Measurements from ENCODE around the gene ATP6V0C. TPM values are rescaled to one million over a fixed set of nuclear protein-coding genes. Genes with fewer than 3 reads are reported as not detected.

Gene ATP6V0C
- polyA plus RNA-seq, 1 experiment = 11.0 TPM

DNA sequence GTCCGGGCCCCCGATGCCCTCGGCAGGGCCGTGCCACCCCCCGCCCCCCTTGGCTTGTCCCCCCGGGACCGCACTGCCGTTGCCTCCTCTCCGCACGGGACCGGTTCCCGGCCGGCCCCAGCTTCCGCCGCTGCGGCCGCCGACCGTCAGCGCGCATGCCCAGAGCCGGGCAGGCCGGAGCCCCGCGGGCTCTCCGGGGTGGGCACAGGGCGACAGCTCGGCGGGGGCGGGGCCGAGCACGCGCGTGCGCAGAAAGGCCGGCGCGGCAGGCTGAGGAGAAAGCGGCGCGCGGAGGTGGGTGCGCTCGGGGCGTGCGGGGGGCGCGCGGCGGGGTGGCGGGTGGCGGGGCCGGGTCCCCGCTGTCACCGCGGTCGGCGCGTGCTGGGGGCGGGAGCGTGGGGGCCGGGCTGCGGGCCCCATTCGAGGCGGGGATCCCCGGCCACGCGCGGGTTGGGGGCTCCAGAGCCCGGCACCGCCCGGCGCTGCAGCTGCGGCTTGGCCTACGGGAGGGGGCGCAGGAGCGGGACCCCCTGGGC lies 38.8 kb upstream of the ATP6V0C start, which contains the start of gene TBC1D24:
TSS of gene TBC1D24 (plus strand) at position 251 of the 536 bp plus-strand sequence. CDS start 21,022 bp downstream, outside the sequence.
- TF ChIP-seq, protein P1, sequence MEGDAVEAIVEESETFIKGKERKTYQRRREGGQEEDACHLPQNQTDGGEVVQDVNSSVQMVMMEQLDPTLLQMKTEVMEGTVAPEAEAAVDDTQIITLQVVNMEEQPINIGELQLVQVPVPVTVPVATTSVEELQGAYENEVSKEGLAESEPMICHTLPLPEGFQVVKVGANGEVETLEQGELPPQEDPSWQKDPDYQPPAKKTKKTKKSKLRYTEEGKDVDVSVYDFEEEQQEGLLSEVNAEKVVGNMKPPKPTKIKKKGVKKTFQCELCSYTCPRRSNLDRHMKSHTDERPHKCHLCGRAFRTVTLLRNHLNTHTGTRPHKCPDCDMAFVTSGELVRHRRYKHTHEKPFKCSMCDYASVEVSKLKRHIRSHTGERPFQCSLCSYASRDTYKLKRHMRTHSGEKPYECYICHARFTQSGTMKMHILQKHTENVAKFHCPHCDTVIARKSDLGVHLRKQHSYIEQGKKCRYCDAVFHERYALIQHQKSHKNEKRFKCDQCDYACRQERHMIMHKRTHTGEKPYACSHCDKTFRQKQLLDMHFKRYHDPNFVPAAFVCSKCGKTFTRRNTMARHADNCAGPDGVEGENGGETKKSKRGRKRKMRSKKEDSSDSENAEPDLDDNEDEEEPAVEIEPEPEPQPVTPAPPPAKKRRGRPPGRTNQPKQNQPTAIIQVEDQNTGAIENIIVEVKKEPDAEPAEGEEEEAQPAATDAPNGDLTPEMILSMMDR (IDR thresholded peaks at IDR 0.05; ENCODE audit: low read depth, low read length) = no peak
- no peaks in the 10 kb centered on the region for H3K27me3 ChIP-seq (ENCODE audit: control insufficient read depth, insufficient read depth, low read length)
- ChIA-PET POLR2A (interaction anchor here (0.8 to 1.8 kb wide), 5 partner anchors 15 to 320 kb away, joined by 3 to 10 read pairs (median 4); partner anchors contain the start of genes TEDC2 and TRAF7), CTCF (interaction anchor here (0.6 to 1.0 kb wide), 3 partner anchors 8 to 220 kb away, joined by 3 read pairs; no protein-coding TSS in a partner anchor)
- H3K4me3 ChIP-seq (ENCODE audit: low read depth, low read length) = peak within 1 kb of the TSS; percentile 79
- H3K9me3 ChIP-seq (ENCODE audit: control insufficient read depth, insufficient read depth, low read length) = no peaks in the 10 kb centered on the region; the same call in 1 of the 2 replicates
- H3K27ac ChIP-seq (ENCODE audit: low read depth, low read length) = no peak within 1 kb of the TSS
- DNase-seq (ENCODE audit: low read depth, low spot score) = no peak

DNA sequence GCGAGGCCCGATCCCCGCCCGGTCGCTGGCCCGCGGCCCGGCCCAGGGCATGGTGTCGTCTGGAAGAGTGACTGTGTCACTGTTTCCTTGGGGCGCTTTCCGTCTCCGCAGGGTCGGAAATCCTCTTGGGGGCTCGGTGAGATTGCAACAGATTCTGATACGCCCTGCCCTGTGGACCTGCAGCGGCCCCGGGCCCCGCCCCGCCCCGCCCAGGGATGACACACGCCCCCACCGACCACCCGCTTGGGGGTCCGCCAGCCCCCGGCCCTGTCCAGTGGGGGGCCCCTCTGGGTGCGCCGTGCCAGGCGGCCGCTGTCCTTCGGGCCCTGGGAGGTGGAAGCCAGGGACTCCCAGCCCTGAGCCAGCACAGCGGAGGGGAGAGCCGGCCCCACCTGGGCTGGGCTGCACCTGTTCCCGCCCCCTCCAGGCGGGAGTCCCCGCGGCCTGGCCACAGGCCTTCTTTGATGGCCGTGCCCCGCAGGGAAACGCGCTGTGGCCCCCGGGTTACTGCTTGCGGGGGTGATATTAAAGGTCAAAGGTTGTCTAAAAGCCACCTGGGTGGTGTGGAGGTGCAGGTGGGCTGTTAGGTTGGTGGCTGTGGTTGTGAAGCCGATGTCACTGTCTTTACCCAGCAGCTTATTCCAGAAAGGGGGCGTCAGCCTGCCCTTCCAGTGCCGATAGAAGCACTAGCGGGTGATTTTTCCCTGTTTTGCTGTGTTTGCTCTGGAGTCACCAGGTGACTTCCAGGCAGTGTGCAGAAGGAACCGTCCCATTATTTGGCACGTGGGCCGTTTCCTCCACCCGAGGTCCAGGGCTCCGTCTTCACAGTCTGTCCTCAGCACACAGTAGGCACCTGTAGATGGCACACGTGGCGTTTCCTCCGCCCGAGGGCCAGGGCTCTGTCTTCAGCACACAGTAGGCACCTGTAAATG lies 38.1 kb upstream of the ATP6V0C start:
- H3K27ac ChIP-seq (ENCODE audit: low read depth, low read length) = no peak overlapping the region
- no peaks in the 10 kb centered on the region for H3K27me3 ChIP-seq (ENCODE audit: control insufficient read depth, insufficient read depth, low read length)
- H3K4me3 ChIP-seq (ENCODE audit: low read depth, low read length) = peak overlapping the region; percentile 79
- ChIA-PET CTCF (interaction anchor here (1.7 kb wide), 1 partner anchor 26 kb away, joined by 7 read pairs; no protein-coding TSS in a partner anchor), POLR2A (interaction anchor here (0.8 to 1.8 kb wide), 5 partner anchors 16 to 320 kb away, joined by 3 to 10 read pairs (median 4); partner anchors contain the start of genes TEDC2 and TRAF7)
- no peaks in the 10 kb centered on the region; the same call in 1 of the 2 replicates for H3K9me3 ChIP-seq (ENCODE audit: control insufficient read depth, insufficient read depth, low read length)
- no peak for DNase-seq (ENCODE audit: low read depth, low spot score)
- TF ChIP-seq, protein P1 (IDR thresholded peaks at IDR 0.05; ENCODE audit: low read depth, low read length) = no peak

DNA sequence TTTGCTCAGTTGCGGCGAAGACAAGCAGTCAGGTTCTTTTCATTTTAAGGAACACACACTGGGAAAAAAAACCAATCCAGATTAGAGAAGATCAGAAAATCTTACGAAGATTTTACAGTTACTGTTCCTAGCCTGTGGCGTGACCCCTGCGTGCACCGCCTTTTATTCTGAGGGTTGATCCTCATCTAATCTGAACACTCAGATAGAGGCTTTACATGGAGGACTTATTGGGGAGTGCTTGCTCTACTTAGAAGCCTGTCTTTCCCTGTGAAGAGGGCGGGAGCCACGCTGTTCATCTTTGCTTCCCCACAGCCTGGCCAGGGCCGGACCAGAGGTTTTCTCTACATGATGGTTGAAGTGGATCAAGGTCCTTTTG lies 37.4 kb upstream of the ATP6V0C start:
- Histone ChIP-seq H3K27ac (ENCODE audit: low read depth, low read length) (no peak overlapping the region), H3K9me3 (ENCODE audit: control insufficient read depth, insufficient read depth, low read length) (no peaks in the 10 kb centered on the region; the same call in 1 of the 2 replicates), H3K27me3 (ENCODE audit: control insufficient read depth, insufficient read depth, low read length) (no peaks in the 10 kb centered on the region), H3K4me3 (ENCODE audit: low read depth, low read length) (no peak overlapping the region; the same call in 1 of the 2 replicates)
- TF ChIP-seq, protein P1 (IDR thresholded peaks at IDR 0.05; ENCODE audit: low read depth, low read length) = no peak
- ChIA-PET CTCF (interaction anchor here (1.7 kb wide), 1 partner anchor 25 kb away, joined by 7 read pairs; no protein-coding TSS in a partner anchor), POLR2A (no interaction called here)
- no peak for DNase-seq (ENCODE audit: low read depth, low spot score)

DNA sequence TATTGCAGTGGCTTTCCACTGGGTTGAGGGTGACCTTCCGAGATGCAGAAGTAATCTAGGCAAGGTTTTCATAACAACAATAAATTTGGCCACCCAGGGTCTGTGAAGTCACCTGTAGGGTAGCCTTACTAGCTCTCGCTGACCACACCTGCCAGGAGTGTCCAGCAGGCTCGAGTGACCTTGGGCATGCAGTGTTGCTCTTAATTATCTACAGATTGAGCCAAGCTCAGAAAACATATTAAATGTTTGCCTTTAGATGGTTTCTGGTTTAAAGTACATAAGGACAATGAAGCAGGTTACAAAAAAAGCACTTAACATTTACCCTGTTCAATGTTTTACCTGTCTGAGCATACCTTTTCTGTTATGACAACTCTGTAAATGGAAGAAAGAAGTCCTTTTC lies 37.0 kb upstream of the ATP6V0C start:
- no peaks in the 10 kb centered on the region; the same call in 1 of the 2 replicates for H3K9me3 ChIP-seq (ENCODE audit: control insufficient read depth, insufficient read depth, low read length)
- no peak overlapping the region for H3K4me3 ChIP-seq (ENCODE audit: low read depth, low read length)
- TF ChIP-seq, protein P1 (IDR thresholded peaks at IDR 0.05; ENCODE audit: low read depth, low read length) = no peak
- ChIA-PET POLR2A (no interaction called here), CTCF (interaction anchor here (1.7 kb wide), 1 partner anchor 25 kb away, joined by 7 read pairs; no protein-coding TSS in a partner anchor)
- H3K27me3 ChIP-seq (ENCODE audit: control insufficient read depth, insufficient read depth, low read length) = no peaks in the 10 kb centered on the region
- H3K27ac ChIP-seq (ENCODE audit: low read depth, low read length) = no peak overlapping the region
- no peak for DNase-seq (ENCODE audit: low read depth, low spot score)

All from AG04450 (cell line).